GM23338 (cell line): ENCODE data around the gene ACOT8. TPM values are rescaled to one million over a fixed set of nuclear protein-coding genes. Genes with fewer than 3 reads are reported as not detected.

Experiments used
- ATAC-seq: fragments of 200-7000 bp; cut with Tn5 transposase; 3 replicates; pipeline ENCODE4 v1.9.1; 2020
- DNase-seq: peaks from one replicate; pipeline ENCODE4 v3.0.0-alpha.2; 2015; ENCODE audit warnings: low spot score
- H2AFZ ChIP-seq: fragments of 200-600 bp; sonication (generic); 2 replicates; pipeline ENCODE4 v1.8.0; 2016; ENCODE audit warnings: antibody characterized with exemption, mild to moderate bottlenecking, moderate library complexity
- H3F3A ChIP-seq: fragments of 200-600 bp; sonication (generic); replicated peaks from 2 replicates; pipeline ENCODE4 v1.8.0; 2017; ENCODE audit warnings: antibody characterized with exemption, mixed run types, low read depth
- H3K27ac ChIP-seq: fragments of 200-600 bp; sonication (generic); 2 replicates; pipeline ENCODE4 v1.6.1; 2016; ENCODE audit warnings: low read depth
- H3K27me3 ChIP-seq: fragments of 200-600 bp; sonication (generic); 2 replicates; pipeline ENCODE4 v1.8.0; 2016; ENCODE audit warnings: mild to moderate bottlenecking, mixed run types, moderate library complexity; ENCODE audit not compliant: insufficient read depth
- H3K36me3 ChIP-seq: fragments of 200-600 bp; sonication (generic); 2 replicates; pipeline ENCODE4 v1.8.0; 2016; ENCODE audit warnings: mild to moderate bottlenecking; ENCODE audit not compliant: insufficient read depth
- H3K4me1 ChIP-seq: fragments of 200-600 bp; sonication (generic); 2 replicates; pipeline ENCODE4 v1.8.0; 2016; ENCODE audit warnings: mild to moderate bottlenecking, moderate library complexity; ENCODE audit not compliant: insufficient read depth
- H3K4me2 ChIP-seq: fragments of 200-600 bp; sonication (generic); 2 replicates; pipeline ENCODE4 v1.7.1; 2017; ENCODE audit warnings: mixed run types
- H3K4me3 ChIP-seq: fragments of 200-600 bp; sonication (generic); 2 replicates; pipeline ENCODE4 v1.6.1; 2016; ENCODE audit warnings: mixed run types
- H3K79me2 ChIP-seq: fragments of 200-600 bp; sonication (generic); replicated peaks from 2 replicates; pipeline ENCODE4 v1.8.0; 2017; ENCODE audit warnings: mild to moderate bottlenecking; ENCODE audit not compliant: insufficient read depth
- H3K9me2 ChIP-seq: fragments of 200-600 bp; sonication (generic); 2 replicates; pipeline ENCODE4 v1.8.0; 2017; ENCODE audit not compliant: insufficient read depth
- H4K20me1 ChIP-seq: fragments of 200-600 bp; sonication (generic); replicated peaks from 2 replicates; pipeline ENCODE4 v1.8.0; 2017; ENCODE audit warnings: mild to moderate bottlenecking; ENCODE audit not compliant: insufficient read depth
- H3K27ac Mint-ChIP-seq: 2 replicates; pipeline ENCODE4 v1.8.0; 2020; ENCODE audit warnings: inconsistent platforms, mild to moderate bottlenecking, moderate library complexity, mixed read lengths
- H3K27me3 Mint-ChIP-seq: 3 replicates; pipeline ENCODE4 v1.8.0; 2022; ENCODE audit warnings: low read depth, mild to moderate bottlenecking, moderate library complexity, mixed read lengths, inconsistent platforms; ENCODE audit not compliant: insufficient read depth, poor library complexity
- H3K36me3 Mint-ChIP-seq: 3 replicates; pipeline ENCODE4 v1.8.0; 2021; ENCODE audit warnings: low read depth, mild to moderate bottlenecking, inconsistent platforms, moderate library complexity, mixed read lengths
- H3K4me1 Mint-ChIP-seq: 3 replicates; pipeline ENCODE4 v1.8.0; 2020; ENCODE audit warnings: mild to moderate bottlenecking, inconsistent platforms, mixed read lengths
- H3K4me3 Mint-ChIP-seq: 3 replicates; pipeline ENCODE4 v1.8.0; 2021; ENCODE audit warnings: moderate library complexity, mild to moderate bottlenecking, inconsistent platforms, mixed read lengths
- H3K9me3 Mint-ChIP-seq: 3 replicates; pipeline ENCODE4 v1.8.0; 2020; ENCODE audit warnings: moderate library complexity, mild to moderate bottlenecking, inconsistent platforms, mixed read lengths
- CREB1 ChIP-seq: fragments of 250-450 bp; sonication (Bioruptor Pico); IDR thresholded peaks from 2 replicates; pipeline ENCODE4 v1.5.0; 2020; ENCODE audit warnings: low read depth, mild to moderate bottlenecking, moderate library complexity
- CTCF ChIP-seq, 2 experiments: fragments of 200-600 bp in 1 of 2; sonication (generic) in 1 of 2; conservative IDR thresholded peaks; 2 replicates each; pipeline versions ENCODE4 v1.5.1 to v1.6.1; 2016 to 2017; ENCODE audit warnings: antibody characterized with exemption in 2 of 2, low read depth in 2 of 2, mild to moderate bottlenecking in 2 of 2, moderate library complexity in 1 of 2
- JUNB ChIP-seq: IDR thresholded peaks from one replicate; pipeline ENCODE4 v1.6.1; 2016; ENCODE audit warnings: antibody characterized with exemption; ENCODE audit not compliant: unreplicated experiment
- POLR2AphosphoS5 ChIP-seq: IDR thresholded peaks from 2 replicates; pipeline ENCODE4 v1.6.1; 2016; ENCODE audit warnings: antibody characterized with exemption, low read depth
- STAT1 ChIP-seq: IDR thresholded peaks from one replicate; pipeline ENCODE4 v1.6.1; 2016; ENCODE audit warnings: antibody characterized with exemption; ENCODE audit not compliant: unreplicated experiment
- ZNF331 ChIP-seq: fragments of 250-450 bp; sonication (Bioruptor Pico); IDR thresholded peaks from 2 replicates; pipeline ENCODE4 v1.5.0; 2020; ENCODE audit warnings: low read depth, mild to moderate bottlenecking, moderate library complexity
- polyA plus RNA-seq: library from polyadenylated mRNA; unstranded; fragments of >200 nt; fragmentation: Nextera tagmentation; extraction: Ambion mirVana; gene quantifications from 2 replicates; pipeline ENCODE4 v1.2.1, GENCODE V29; 2016
- total RNA-seq: library from RNA; depleted of rRNA; stranded (reverse); fragments of >200 nt; shearing (Covaris generic); gene quantifications from 2 replicates; pipeline ENCODE4 v1.2.3, GENCODE V29; 2014

ACOT8 gene
- total and polyA plus RNA-seq, 2 experiments from 2014 or later, result 42.0 to 75.2 TPM

- Mint-ChIP-seq H3K36me3 (peaks cover 14% of the 10 kb centered on the region; the same call in 2 of the 3 replicates), H3K4me3 (peak overlapping the region; percentile 77), H3K4me1 (peaks cover 12% of the 10 kb centered on the region), H3K9me3 (no peaks in the 10 kb centered on the region; the same call in 2 of the 3 replicates), H3K27me3 (peaks cover 16% of the 10 kb centered on the region), H3K27ac (no peak overlapping the region)
- H3K9me2 ChIP-seq, result no peaks in the 10 kb centered on the region
- peak overlapping the region; percentile 93; the same call in 1 of the 2 replicates for H2AFZ ChIP-seq
- peak; percentile 88 for ATAC-seq
- H3K36me3 ChIP-seq, result no peaks in the 10 kb centered on the region
- peaks cover 15% of the 10 kb centered on the region for H3F3A ChIP-seq
- peak overlapping the region; percentile 85 for H3K4me2 ChIP-seq
- H3K4me1 ChIP-seq, result peaks cover 20% of the 10 kb centered on the region; the same call in 1 of the 2 replicates
- H3K4me3 ChIP-seq, result peak overlapping the region; percentile 82
- H3K79me2 ChIP-seq, result 0 out of 2 replicates have a peak, but pooled peaks cover 3% of the 10 kb centered on the region
- peak; percentile 84 for DNase-seq
- no peak for TF ChIP-seq ZNF331 (CRISPR knock-in tag)
- TF ChIP-seq POLR2AphosphoS5, result peak; percentile 79
- no peak for TF ChIP-seq STAT1
- TF ChIP-seq JUNB, result no peak
- no peak for TF ChIP-seq CTCF (conservative IDR thresholded peaks at IDR 0.05; ENCODE audit: low read depth in 2 of 2)
- peaks cover 13% of the 10 kb centered on the region for H4K20me1 ChIP-seq
- peak overlapping the region; percentile 91 for H3K27ac ChIP-seq
- no peaks in the 10 kb centered on the region for H3K27me3 ChIP-seq
Measured at GRCh38 chr20:45833883-45834796, 23.1 kb downstream of the ACOT8 start.

- Mint-ChIP-seq H3K27me3 (peaks cover 16% of the 10 kb centered on the region), H3K4me1 (peaks cover 12% of the 10 kb centered on the region), H3K36me3 (peaks cover 14% of the 10 kb centered on the region; the same call in 2 of the 3 replicates), H3K4me3 (peak within 1 kb of the TSS; percentile 77), H3K27ac (peak within 1 kb of the TSS; percentile 94), H3K9me3 (no peaks in the 10 kb centered on the region; the same call in 2 of the 3 replicates)
- Histone ChIP-seq H3K4me3 (peak within 1 kb of the TSS; percentile 82), H3K27ac (peak within 1 kb of the TSS; percentile 91), H3K4me2 (peak within 1 kb of the TSS; percentile 85), H2AFZ (peak within 1 kb of the TSS; percentile 93), H3K4me1 (peaks cover 20% of the 10 kb centered on the region; the same call in 1 of the 2 replicates), H3K9me2 (no peaks in the 10 kb centered on the region), H4K20me1 (peaks cover 13% of the 10 kb centered on the region), H3F3A (peaks cover 15% of the 10 kb centered on the region), H3K79me2 (0 out of 2 replicates have a peak, but pooled peaks cover 3% of the 10 kb centered on the region), H3K36me3 (no peaks in the 10 kb centered on the region), H3K27me3 (no peaks in the 10 kb centered on the region)
- DNase-seq (peak; percentile 93), ATAC-seq (peak; percentile 95)
- TF ChIP-seq CREB1 (CRISPR knock-in tag) (0 out of 2 replicates have a peak, but pooled peaks have one; percentile 45), POLR2AphosphoS5 (no peak)
Measured at GRCh38 chr20:45833030-45833882, 23.9 kb downstream of the ACOT8 start, which contains the start of gene SNX21. Gene SNX21 (plus strand): TSS chr20:45833799. CDS start chr20:45833920, 121 bp downstream.
